ENCODE results near the gene WDR74.
"Not testable (repeated sequence)": the region's sequence is repeated elsewhere in the genome, so short reads cannot be mapped to it uniquely, and the experiment has no call there.

WDR74 gene

GRCh38 chr11:62842171-62842741 is 2.9 kb upstream of the WDR74 start:
- DNase-seq, result peak; percentile 93

GRCh38 chr11:62841361-62842170 is 2.2 kb upstream of the WDR74 start:
- peak; percentile 98 for DNase-seq

- not testable (repeated sequence) for DNase-seq
Measured at GRCh38 chr11:62840721-62841360, 1.5 kb upstream of the WDR74 start.

- no peak for DNase-seq
Measured at GRCh38 chr11:62835336-62835735, 4.1 kb downstream of the WDR74 start.

- peak; percentile 93 for DNase-seq
Measured at GRCh38 chr11:62832336-62833234, 6.8 kb downstream of the WDR74 start, which contains the start of gene TEX54. Gene TEX54 (minus strand): TSS chr11:62832841.

GRCh38 chr11:62831520-62832335 is 7.7 kb downstream of the WDR74 start, which contains the start of gene STX5:
Gene STX5 (minus strand): TSS chr11:62832051. CDS start chr11:62831243, 808 bp downstream.
- peak; percentile 98 for DNase-seq

GRCh38 chr11:62830904-62831519 is 8.4 kb downstream of the WDR74 start:
- no peak for DNase-seq

- DNase-seq, result not testable (repeated sequence)
Measured at GRCh38 chr11:62828130-62828529, 11.3 kb downstream of the WDR74 start.

- DNase-seq, result no peak
Measured at GRCh38 chr11:62823677-62824076, 15.7 kb downstream of the WDR74 start.

- DNase-seq, result no peak
Measured at GRCh38 chr11:62817129-62817528, 22.3 kb downstream of the WDR74 start.

GRCh38 chr11:62816557-62816956 is 22.8 kb downstream of the WDR74 start:
- no peak for DNase-seq

- DNase-seq, result no peak
Measured at GRCh38 chr11:62811659-62812058, 27.7 kb downstream of the WDR74 start.

- DNase-seq, result no peak
Measured at GRCh38 chr11:62810748-62811147, 28.6 kb downstream of the WDR74 start.

- no peak for DNase-seq
Measured at GRCh38 chr11:62806611-62807121, 32.7 kb downstream of the WDR74 start.

- DNase-seq, result peak; percentile 30
Measured at GRCh38 chr11:62805961-62806441, 33.4 kb downstream of the WDR74 start.

- DNase-seq, result peak; percentile 99
Measured at GRCh38 chr11:62805076-62805892, 34.1 kb downstream of the WDR74 start, which contains the start of gene NXF1. Gene NXF1 (minus strand): TSS chr11:62805440. CDS start chr11:62805356, 84 bp downstream.

- DNase-seq, result no peak
Measured at GRCh38 chr11:62804310-62805075, 34.9 kb downstream of the WDR74 start.

GRCh38 chr11:62801071-62801470 is 38.3 kb downstream of the WDR74 start:
- DNase-seq, result no peak

- DNase-seq, result no peak
Measured at GRCh38 chr11:62799486-62799885, 39.9 kb downstream of the WDR74 start.

All from right kidney (tissue), 1 donor.